Body of pancreas (tissue), 4 donors: ENCODE data around the gene COL4A6. TPM values are rescaled to one million over a fixed set of nuclear protein-coding genes. Genes with fewer than 3 reads are reported as not detected.
A peak's percentile ranks its signal among the peaks of the same experiment; 100 is the strongest.

ENCODE experiments used
- ATAC-seq: fragments of 150-250 bp; one replicate; pipeline ENCODE4 v1.9.1; 2016
- DNase-seq, 4 donors: peaks; one replicate each; pipeline ENCODE4 v3.0.0-alpha.2; 2019
- H3K27ac ChIP-seq, 4 donors: fragments of 200-600 bp; sonication (generic); 1 replicate in 3 of 4; 2 replicates in 1 of 4; pipeline versions ENCODE4 v1.5.1 to v1.6.1; 2016 to 2019; ENCODE audit warnings: mild to moderate bottlenecking in 1 of 4, mixed read lengths in 1 of 4, moderate library complexity in 1 of 4
- H3K27me3 ChIP-seq, 2 donors: fragments of 200-600 bp; sonication (generic); one replicate each; pipeline ENCODE4 v1.6.0; 2016; ENCODE audit warnings: mild to moderate bottlenecking in 1 of 2
- H3K36me3 ChIP-seq, 2 donors: fragments of 200-600 bp; sonication (generic); replicated peaks in 1 of 2; 2 replicates each; pipeline ENCODE4 v1.5.1; 2016; ENCODE audit warnings: low read depth in 2 of 2; ENCODE audit not compliant: insufficient read depth in 1 of 2
- H3K4me1 ChIP-seq: fragments of 200-600 bp; sonication (generic); one replicate; pipeline ENCODE4 v1.6.0; 2016
- H3K4me3 ChIP-seq, 2 donors: fragments of 200-600 bp; sonication (generic); 1 replicate in 1 of 2; 2 replicates in 1 of 2; pipeline ENCODE4 v1.5.1; 2016 to 2019
- H3K9me3 ChIP-seq, 3 donors: fragments of 200-600 bp; sonication (generic); 1 replicate in 2 of 3; 2 replicates in 1 of 3; pipeline ENCODE4 v1.5.1; 2016
- CTCF ChIP-seq, 7 experiments: fragments of 450-650 bp in 4 of 7; fragments of 200-600 bp in 3 of 7; sonication (generic) in 3 of 7; IDR thresholded peaks; one replicate each; pipeline ENCODE4 v1.5.1; 2016 to 2019; ENCODE audit warnings: antibody characterized with exemption in 7 of 7
- POLR2A ChIP-seq, 3 donors: fragments of 450-650 bp; IDR thresholded peaks; one replicate each; pipeline ENCODE4 v1.6.1; 2016; ENCODE audit warnings: antibody characterized with exemption in 3 of 3, mild to moderate bottlenecking in 2 of 3
- WGBS, 2 donors: methylation state at CpG; one replicate each; pipeline ENCODE4 v1.1.5; 2017; 5-methylcytosine and 5-hydroxymethylcytosine counted together
- intact Hi-C: fragments of 100-400 bp; cut with DNase I; formaldehyde crosslinking; loops from one replicate; pipeline ENCODE4 v1.15.1; 2023
- total RNA-seq, 2 donors: library from RNA; depleted of rRNA; stranded (reverse); fragments of >200 nt; gene quantifications; one replicate each; pipeline ENCODE4 v1.1.0, GENCODE V29; 2016

The COL4A6 gene
- total RNA-seq, 2 donors from 2014 or later = under 0.01 to 0.52 TPM

- no peak overlapping the region for H3K27ac ChIP-seq
- TF ChIP-seq POLR2A (IDR thresholded peaks at IDR 0.05) (no peak), CTCF (IDR thresholded peaks at IDR 0.05) (no peak)
- WGBS, 2 donors = 89 to 90% methylated on average over 1 to 2 of the region's 2 CpGs
- DNase-seq (no peak), ATAC-seq (no peak)
- H3K4me1 ChIP-seq = no peaks in the 10 kb centered on the region
- no peaks in the 10 kb centered on the region for H3K27me3 ChIP-seq
- intact Hi-C loops = no loop called here
- H3K36me3 ChIP-seq = no peaks in the 10 kb centered on the region
- no peak overlapping the region for H3K4me3 ChIP-seq
- no peaks in the 10 kb centered on the region for H3K9me3 ChIP-seq
Measured at GRCh38 chrX:108156082-108156481, 282.1 kb downstream of the COL4A6 start.

GRCh38 chrX:108148524-108148923 is 289.7 kb downstream of the COL4A6 start:
- ATAC-seq = no peak
- TF ChIP-seq POLR2A (IDR thresholded peaks at IDR 0.05) = no peak
- no peak for TF ChIP-seq CTCF (IDR thresholded peaks at IDR 0.05)
- Histone ChIP-seq H3K4me3 (no peak overlapping the region), H3K27me3 (no peaks in the 10 kb centered on the region), H3K4me1 (no peaks in the 10 kb centered on the region), H3K9me3 (no peaks in the 10 kb centered on the region), H3K36me3 (no peaks in the 10 kb centered on the region), H3K27ac (no peak overlapping the region)
- intact Hi-C loops = no loop called here
- DNase-seq = no peak

- ATAC-seq = no peak
Measured at GRCh38 chrX:108138814-108139702, 299.2 kb downstream of the COL4A6 start.

GRCh38 chrX:108134724-108135123 is 303.5 kb downstream of the COL4A6 start:
- intact Hi-C loops = no loop called here
- DNase-seq (no peak), ATAC-seq (no peak)
- H3K4me1 ChIP-seq = no peaks in the 10 kb centered on the region
- no peaks in the 10 kb centered on the region for H3K9me3 ChIP-seq
- H3K27ac ChIP-seq = no peak overlapping the region
- H3K36me3 ChIP-seq = peaks cover 0 to 3% of the 10 kb centered on the region in 2 donors
- WGBS, 2 donors = 57 to 100% methylated on average over 1 of the region's 1 CpG
- H3K27me3 ChIP-seq = no peaks in the 10 kb centered on the region
- TF ChIP-seq POLR2A (IDR thresholded peaks at IDR 0.05) = no peak
- H3K4me3 ChIP-seq = no peak overlapping the region

More at GRCh38 chrX:108138814-108139702, 299.2 kb downstream of the COL4A6 start:
- H3K27ac ChIP-seq = no peak overlapping the region
- H3K9me3 ChIP-seq = no peaks in the 10 kb centered on the region
- intact Hi-C loops = no loop called here
- TF ChIP-seq POLR2A (IDR thresholded peaks at IDR 0.05) (no peak), CTCF (IDR thresholded peaks at IDR 0.05) (peak in 2 of 7 experiments; percentile 8 to 15)
- H3K27me3 ChIP-seq = no peaks in the 10 kb centered on the region
- 81 to 86% methylated on average over 6 of the region's 7 CpGs for WGBS, 2 donors
- no peak overlapping the region for H3K4me3 ChIP-seq
- peaks cover 0 to 3% of the 10 kb centered on the region in 2 donors for H3K36me3 ChIP-seq
- no peak for DNase-seq
- no peaks in the 10 kb centered on the region for H3K4me1 ChIP-seq

- TF ChIP-seq POLR2A (IDR thresholded peaks at IDR 0.05) = no peak
- TF ChIP-seq CTCF (IDR thresholded peaks at IDR 0.05) = no peak
- H3K4me1 ChIP-seq = no peaks in the 10 kb centered on the region
- intact Hi-C loops = no loop called here
- 92 to 94% methylated on average over 2 of the region's 2 CpGs for WGBS, 2 donors
- H3K36me3 ChIP-seq = peaks cover 0 to 3% of the 10 kb centered on the region in 2 donors
- H3K4me3 ChIP-seq = no peak overlapping the region
- no peaks in the 10 kb centered on the region for H3K27me3 ChIP-seq
- no peak for DNase-seq
- no peak for ATAC-seq
- no peaks in the 10 kb centered on the region for H3K9me3 ChIP-seq
- no peak overlapping the region for H3K27ac ChIP-seq
Measured at GRCh38 chrX:108132876-108133275, 305.3 kb downstream of the COL4A6 start.
